GM19397 (cell line): Measurements from ENCODE around the gene DACH1.
"Not testable (repeated sequence)": the region's sequence is repeated elsewhere in the genome, so short reads cannot be mapped to it uniquely, and the experiment has no call there.

ENCODE experiments used
- ATAC-seq: cut with Tn5 transposase; IDR thresholded peaks from one replicate; pipeline ENCODE4 v1.9.1; 2021; ENCODE audit warnings: mild to moderate bottlenecking, moderate library complexity; ENCODE audit not compliant: unreplicated experiment

Gene DACH1

DNA sequence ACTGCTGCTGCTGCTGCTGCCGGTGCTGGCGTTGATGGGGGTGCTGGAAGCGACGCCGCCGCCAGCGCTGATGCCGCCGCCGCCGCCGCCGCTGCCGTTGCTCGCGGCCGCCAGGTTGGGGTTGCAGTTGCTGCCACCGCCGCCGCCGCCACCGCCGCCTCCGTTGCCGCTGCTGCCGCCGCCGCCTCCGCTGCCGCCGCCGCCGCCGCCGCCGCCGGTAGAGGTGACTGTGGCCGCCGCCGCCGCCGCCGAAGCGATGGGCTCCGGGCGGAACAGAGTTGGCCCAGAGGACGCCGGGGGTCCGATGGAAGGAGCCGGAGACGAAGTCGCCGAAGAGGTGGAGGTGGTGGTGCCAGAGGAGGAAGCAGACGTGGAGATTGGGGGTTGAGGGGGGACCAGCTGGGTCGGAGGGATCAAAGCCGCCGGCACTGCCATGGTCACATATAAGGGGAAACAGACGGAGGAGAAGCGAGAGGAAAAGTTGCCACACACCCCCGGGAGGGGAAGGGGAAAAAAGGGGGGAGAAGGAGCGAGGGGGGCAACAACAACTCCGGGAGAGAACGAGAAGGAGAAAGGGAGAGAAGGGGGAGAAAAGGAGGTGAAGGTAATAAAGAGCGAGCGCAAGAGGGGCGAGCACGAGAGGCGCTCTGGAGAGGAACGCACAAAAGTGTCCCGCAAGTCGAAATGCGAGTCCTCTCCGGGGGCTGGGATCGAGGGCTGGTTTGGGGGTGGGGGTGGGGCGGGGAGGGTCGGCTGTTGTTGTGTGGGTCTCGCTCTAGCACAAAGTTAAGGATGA is 471 bp downstream of the DACH1 start:
- ATAC-seq, result peak; percentile 43

DNA sequence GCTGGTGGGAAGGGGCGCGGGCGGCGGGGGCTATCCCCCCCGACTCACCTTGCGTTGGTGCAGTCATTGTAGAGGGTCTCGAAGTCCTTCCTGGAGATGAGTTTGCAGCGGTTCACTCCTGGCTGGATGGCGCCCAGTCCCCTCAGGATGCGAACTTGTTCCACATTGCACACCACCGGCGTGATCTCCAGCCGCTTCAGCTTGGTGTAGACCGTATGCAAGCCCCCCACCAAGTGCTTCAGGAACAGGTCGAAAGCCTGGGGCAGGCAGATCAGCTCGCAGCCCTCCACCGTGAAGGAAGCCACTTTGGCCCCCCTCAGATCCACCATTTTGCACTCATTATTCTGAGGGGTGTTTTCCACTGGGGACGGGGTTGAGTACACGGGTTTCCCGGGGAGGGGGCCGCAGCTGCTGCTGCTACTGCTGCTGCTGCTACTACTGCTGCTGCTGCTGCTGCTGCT is 1.1 kb downstream of the DACH1 start:
- ATAC-seq, result no peak

DNA sequence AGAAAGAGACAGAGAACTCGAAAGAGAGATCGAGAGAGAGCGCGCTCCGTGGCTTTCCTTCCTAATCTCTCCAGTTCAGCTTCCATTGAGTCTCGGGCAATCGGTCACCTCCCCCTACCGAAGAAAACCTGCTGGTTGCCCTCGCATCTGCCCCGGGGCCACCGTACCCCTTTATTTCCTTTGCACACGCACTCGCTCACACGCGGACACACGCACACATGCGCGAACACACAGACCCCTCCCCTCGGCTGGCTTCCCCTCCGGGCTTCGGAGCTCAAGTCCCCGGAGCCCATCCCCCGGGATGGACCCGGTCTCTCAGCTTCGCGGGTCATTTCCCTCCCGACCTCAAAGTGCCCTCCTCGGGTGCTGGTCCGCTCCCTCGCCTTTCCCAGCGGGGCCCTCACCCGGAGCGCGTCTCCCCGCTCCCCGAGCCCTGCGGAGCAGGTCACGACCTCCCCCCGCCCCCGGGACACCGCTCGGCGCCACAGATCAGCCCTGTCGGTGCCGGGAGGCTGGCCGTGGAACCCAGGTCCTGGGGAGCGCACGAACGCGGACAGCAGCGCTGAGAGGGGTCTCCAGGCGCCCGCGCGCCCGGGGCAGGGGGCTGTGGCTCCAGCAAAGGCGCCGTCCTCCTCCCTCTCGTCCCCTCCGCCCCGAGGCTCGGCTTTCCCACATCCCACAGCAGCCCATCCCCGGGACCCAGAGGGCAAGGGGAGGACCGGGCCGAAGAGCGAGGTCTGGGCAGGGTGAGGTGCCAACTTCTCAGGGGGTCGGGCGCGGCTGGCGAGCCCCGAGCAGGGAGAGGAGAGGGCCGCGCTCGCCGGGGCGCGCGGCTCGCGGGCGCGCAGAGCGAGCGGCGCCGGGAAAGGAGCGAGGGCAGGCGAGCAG is 1.8 kb downstream of the DACH1 start:
- ATAC-seq, result no peak

DNA sequence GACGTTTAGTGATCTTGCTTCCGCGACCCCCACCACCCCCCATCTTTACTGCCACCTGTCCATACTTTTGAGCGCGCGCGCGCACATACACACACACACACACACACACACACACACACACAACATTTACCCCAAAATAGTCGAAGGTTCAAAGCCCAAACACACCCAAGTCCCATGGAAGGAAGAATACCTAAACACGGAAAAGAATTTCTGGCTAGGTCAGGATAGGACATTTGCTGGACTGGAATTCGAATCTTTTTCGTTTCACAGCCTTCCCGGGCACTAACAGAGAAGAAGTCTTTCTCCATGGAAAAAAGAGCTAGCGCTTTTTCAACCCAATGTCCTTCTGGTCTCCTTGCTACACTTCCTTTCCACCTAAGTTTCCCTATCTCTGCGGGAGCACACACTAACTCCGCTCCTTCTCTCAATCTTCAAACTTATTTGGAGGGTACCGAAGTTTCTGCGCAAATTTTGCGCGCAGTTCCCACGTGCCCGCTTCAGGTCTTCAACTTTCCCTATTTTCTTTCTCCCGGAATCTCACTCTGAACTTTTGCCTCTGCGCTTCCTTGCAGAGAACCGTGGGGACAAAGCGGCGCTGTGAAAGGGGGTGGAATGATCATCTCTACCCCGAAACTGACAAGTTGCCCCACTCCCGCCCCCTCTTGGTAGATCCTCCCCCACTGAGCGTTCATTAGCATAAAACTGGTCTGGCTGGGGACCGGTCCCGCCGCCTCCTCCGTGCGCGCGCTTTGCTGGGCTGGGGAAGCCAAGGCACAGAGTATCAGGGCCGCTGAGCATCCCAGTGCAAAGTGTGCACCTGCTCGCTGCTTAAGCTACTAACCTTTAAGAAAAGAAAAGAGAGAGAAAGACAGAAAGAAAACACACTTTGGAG is 2.7 kb downstream of the DACH1 start:
- ATAC-seq, result no peak

DNA sequence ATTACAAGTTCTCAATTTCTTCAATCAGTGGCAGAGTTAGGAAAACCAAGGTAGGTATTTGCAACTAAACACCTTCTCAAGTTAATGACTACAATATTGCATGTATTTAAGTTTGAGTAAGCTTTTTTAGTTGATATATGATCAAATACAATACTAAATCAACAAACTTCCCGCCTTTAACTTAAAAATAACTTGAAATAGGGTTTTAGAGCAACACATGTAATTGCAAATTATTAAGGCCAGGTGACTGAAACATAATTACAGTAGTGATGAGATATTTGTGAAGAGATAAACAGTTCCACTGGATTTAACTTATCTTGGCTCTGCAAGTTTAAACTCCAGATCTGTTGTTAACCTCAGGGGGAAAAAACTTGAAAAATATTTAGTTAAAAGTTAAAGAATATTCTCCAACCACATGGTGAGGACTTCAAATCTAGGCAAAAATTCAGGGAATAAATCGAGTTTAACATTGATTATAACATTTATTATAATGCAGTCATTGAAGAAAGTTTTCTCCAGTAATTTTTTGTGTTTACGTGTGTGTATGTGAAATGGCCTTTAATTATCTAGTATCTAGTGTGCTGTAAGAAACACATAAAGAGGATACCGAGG is 3.6 kb downstream of the DACH1 start:
- ATAC-seq, result no peak

DNA sequence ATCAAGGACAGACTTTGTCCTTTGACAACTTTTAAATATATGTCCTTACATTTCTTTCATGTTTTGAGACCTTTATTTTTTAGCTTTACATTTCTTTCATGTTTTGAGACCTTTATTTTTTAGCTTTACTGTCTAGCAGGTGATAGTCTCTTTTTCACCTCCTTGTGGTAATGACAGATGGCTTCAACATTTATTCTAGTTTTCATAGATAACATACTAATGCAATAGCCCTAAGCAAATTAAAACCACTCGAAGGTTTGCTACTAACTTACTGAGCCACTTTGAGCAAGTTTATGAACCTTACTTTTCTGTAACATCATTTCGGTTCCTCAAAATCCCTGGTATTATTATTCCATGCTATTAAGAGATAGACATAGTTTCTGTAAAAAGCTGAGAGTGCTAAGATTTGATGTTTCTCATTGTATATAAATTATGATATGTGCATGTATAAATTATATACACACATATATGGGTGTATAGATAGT is 4.5 kb downstream of the DACH1 start:
- no peak for ATAC-seq

DNA sequence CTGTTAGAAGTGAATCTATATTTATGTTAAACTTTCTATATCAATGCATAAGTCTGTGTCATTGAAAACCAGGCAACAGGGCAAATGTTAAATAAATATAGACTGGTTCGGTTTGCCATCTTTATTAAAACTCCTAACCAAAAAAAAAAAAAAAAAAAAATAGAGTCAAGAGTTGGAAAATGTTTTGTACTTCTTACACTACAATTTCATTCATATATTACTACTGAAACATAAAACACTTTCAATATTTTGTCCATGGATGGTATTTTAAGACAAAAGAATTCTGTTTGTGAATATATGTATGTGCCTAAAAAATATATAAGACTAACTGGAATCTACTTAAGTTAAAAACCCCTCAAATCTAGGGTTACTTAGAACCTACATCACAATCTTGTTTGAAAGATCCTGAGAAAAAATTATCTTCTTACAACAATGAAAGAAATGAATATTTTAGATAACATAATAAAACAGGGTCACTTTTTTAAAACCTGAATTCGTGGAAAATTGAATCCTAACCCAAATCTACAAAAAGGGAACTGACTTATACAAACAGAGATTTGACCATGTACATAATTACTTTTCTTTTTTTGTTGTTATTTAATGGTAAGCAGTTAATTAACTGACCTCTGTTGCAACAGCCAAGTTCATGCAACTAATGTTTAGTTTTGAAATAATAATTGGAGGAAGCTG is 5.1 kb downstream of the DACH1 start:
- no peak for ATAC-seq

DNA sequence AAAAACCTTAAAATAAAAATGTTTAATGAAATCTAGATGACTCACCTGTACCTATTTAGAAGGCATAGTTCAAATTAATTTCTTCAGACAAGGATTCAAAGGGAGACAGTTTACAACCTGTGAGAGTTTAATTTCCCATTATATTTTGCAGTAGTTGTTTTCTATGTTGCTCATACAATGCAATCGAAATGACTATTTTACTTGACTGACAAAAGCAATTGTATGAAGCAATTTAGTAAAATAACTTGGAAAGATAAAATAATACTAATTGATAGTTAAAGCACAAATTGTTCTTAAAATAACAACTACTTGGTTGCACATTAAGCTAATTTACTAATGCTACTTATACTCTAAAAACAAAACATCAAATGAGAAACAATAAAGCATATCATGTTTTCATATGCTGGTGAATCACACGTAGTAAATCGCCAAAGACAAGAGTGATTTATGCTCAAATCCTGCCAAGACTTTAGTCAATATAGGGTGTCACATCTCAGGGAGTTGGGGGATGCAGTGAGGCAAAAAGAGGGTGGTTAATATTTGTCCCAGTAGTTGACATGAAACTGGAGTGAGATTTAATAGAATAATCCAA is 6.4 kb downstream of the DACH1 start:
- no peak for ATAC-seq

DNA sequence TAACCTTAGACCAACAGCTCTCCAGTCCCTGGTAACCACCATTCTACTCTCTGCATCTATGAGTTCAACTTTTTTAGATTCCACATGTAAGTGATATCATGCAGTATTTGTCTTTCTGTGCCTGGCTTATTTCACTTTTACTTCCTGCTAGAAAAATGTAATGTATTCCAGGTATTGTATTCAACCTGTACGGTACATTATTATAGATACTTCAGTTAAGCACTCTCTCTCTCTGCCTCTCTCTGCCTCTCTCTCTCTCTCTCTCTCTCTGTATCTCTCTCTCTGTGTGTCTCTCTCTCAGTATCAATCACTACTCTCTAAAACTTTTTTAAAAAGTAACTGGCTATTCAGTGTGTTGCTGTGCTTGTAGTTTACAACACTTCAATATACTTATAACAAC is 8.4 kb downstream of the DACH1 start:
- ATAC-seq, result no peak

DNA sequence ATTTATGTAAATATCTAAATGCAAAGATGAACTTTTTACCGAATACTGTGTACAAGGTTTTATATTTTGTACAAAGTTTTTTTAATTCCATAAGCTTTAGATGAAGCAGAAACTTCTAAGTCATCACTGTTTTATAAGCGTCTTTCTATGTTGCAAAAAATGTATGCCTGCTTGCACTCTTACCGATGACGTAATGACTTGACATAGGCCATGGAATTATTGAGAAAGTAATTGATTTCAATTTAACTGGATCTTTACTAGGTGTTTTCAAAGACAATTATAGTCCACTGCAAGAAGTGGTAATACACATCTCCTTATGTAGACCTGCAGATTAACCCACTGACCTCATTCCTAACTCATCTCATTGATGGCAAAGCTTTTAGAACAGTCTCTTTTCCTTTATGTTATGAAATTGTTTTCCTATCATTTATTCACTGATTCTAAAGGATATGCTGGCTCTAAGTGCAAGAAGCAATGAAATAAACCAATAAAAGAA is 10.4 kb downstream of the DACH1 start:
- ATAC-seq, result no peak

DNA sequence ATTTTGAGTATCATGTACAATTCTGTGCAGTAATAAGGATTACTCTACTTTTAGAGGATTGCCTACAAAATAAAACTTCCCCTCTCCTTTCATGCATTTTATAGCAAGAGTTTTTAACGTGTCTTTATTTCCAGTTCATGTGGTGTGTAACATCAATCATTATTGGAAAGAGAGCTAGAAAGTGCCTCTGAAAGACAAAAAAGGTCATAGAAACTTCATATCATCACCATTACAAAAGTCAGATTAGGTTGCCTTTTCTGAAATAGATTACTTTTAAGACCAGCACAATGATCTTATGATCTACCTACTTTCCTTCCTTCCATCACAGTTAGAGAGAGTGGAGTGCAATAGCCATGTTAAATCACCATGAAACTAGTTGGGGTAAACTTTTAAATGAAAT is 12.6 kb downstream of the DACH1 start:
- no peak for ATAC-seq

DNA sequence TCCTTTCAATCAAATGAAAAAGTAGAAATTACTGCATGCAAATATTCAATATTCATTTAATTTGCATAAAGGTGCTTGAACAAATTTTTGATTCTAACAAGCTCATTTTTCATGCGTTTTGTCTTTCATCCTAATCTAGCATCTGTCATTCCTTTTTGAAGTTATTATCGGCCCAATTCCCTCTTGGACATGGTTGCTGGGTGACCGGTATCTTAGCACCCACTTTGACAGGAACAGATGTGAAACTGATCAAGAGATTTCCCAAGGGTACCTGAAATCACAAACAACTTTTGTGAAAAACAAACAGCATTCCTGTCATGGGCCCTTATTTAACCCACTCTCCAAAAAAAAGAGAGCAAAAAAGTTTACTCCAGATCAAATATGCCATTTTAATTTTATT is 13.3 kb downstream of the DACH1 start:
- no peak for ATAC-seq

DNA sequence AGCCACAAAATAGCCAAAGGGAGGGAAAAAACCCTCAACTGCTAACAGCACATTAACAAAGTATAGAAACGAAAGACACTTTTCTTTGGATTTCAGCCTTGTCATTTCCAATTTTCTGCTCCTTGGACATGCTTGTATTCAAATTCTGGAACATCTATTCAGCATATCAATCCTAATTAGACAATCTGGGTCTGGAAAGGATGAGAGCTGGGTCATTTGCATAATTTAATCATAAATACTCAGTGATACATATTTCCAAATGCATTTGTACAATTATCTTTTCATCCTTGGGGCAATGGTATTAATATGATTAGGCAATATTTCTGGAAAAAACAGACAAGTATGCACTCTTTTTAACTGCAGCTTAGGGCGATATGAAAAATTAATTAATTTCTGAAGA is 14.3 kb downstream of the DACH1 start:
- ATAC-seq, result no peak

DNA sequence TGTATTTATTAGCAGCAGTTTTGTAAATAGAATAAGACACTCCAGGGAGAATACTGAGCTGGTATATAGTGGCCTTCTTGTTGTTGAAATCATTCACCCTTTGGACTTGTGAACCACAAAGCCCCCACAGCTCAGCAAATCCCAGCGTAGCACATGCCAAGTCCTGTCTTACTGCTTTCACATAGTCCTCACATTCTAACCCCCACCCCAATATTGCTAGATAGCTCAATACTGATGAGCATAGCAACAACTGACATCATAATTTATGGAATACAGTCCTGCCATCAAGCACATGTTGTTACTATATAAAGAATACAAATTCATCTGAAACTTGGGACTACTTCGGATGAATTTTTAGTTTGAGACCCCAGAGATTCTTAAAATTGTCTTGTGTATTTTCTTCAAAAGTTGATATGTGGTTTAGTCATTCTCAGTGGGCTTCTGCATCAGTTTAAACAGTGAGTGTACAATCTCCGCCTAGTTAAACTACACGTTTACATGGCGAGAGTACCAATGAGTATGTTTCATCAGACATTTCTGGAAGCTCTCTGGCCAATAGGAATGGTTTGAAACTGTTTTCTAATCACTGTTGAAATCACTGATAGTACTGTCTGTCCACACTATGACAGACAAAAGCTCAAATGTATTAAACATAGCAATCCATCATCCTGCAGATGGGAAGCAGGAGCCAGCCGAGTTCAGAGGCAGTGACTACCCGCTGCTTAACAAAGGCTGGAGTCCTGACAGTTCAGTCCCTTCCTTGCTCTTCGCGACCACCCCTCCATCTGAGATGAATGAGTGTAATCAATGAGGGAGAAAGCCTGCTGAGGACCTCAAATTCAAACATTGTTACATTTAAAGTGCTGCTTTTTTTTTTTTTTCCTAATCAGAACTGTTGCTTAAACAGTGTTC is 15.2 kb downstream of the DACH1 start:
- no peak for ATAC-seq

DNA sequence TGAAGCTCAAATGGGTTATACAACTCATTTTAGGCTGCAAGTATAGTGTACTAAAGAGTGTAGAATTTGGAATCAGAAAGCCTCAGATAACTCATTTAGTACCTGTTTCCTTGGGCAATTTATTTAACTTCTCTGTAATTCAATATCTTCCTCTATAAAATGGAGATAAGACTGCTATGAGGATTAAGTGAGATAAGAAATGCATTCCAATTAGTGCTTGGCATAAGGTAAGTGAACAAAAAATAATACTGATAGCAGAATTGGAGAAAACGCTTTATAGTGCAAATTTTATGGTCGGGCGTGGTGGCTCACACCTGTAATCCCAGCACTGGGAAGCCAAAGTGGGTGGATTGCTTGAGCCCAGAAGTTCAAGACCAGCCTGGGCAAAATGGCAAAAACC is 25.0 kb downstream of the DACH1 start:
- no peak for ATAC-seq

DNA sequence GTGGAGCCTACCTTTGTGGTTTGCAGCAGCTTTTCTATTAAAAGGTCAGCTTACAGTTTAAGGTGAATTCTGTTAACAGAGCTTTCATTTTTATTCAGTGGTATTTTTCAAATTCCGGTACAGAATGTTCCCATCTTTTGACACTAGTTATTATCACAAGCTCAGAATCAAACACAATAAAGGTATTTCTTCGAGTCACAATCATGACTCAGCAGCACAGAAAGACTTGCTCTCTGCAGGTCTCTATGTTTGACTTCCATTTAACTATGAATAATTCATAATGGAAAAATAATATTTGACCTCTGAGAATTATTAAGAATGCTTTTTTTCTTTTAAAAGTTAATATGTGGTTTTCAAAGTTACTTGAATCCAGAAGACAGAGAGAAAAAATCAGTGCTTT is 28.2 kb downstream of the DACH1 start:
- ATAC-seq, result no peak

DNA sequence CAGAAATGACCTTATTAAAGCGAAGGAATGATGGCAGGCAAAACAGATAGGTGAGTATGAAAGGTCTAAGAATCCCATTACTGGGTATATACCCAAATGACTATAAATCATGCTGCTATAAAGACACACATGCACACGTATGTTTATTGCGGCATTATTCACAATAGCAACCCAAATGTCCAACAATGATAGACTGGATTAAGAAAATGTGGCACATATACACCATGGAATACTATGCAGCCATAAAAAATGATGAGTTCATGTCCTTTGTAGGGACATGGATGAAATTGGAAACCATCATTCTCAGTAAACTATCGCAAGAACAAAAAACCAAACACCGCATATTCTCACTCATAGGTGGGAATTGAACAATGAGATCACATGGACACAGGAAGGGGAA is 29.4 kb downstream of the DACH1 start:
- ATAC-seq, result not testable (repeated sequence)

DNA sequence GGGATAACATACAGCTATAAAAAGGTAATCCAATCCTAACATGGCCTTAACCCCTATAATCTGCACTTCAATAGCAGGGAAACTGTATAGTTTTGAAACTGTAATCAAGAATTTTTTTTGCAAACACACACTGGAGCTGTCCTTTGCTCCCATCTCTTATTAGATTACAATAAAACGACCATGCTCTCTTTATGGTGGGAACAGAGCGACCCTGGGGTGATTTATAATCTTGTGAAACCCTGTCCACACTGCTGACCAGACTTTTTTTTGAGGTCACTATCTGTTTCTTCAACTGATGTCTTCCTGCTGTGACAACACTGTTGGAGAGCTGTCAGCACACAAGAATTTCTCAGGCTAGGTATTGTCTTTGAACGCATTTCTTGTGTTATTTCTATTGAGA is 35.3 kb downstream of the DACH1 start:
- ATAC-seq, result no peak
